Stimulated activated CD4-positive, alpha-beta T cell treated with anti-CD3 and anti-CD28 coated beads, Interleukin-15, amount 100 ng/mL, for 48 hours (primary cell): ENCODE results near the gene XG.
A peak's percentile ranks its signal among the peaks of the same experiment; 100 is the strongest.
"Not testable (repeated sequence)": the region's sequence is repeated elsewhere in the genome, so short reads cannot be mapped to it uniquely, and the experiment has no call there.

Source experiments
- DNase-seq, 2 donors: peaks; one replicate each; pipeline ENCODE4 v3.0.0-alpha.2; 2020; ENCODE audit warnings: low read depth in 2 of 2

XG gene

GRCh38 chrX:2780472-2781225 is 28.8 kb downstream of the XG start:
- DNase-seq, result not testable (repeated sequence)

- DNase-seq, result no peak
These were observed 29.4 kb downstream of the XG start for GRCh38 chrX:2781226-2781571.

DNA sequence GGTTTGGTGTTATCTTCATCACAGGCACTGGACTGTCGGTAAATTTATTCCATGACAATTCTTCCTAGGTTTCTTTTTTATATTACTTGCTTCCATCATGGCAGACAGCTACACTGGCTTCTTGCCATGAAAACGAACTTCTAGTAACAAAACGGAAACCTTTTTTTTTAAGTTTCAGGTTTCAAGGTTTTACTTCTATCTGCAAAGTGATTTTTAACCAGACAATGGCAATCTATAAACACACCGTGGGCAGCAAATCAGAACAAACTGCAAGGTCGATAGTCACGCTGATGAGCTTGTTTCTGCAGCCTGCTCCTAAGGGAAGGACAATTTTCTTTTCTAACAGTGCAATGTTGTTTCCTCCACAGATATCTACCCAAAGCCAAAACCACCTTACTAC is 29.9 kb downstream of the XG start:
- DNase-seq, result no peak

DNA sequence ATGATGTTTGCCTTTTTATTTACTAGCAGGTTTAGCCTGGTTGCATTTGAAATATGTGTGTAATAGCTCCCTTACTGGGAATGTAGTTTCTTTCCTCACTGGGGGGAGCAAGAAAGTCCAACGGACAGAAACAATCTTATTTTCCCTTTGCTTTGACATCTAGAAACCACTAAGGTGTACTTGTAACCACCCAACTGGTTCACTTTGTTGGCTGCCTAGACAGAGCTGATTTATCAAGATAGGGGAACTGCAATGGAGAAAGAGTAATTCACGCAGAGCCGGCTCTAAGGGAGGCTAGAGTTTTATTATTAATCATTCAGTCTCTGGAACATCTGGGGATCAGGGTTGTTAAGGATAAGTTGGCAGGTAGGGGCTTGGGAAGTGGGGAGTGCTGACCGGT is 30.3 kb downstream of the XG start:
- DNase-seq, result no peak

DNA sequence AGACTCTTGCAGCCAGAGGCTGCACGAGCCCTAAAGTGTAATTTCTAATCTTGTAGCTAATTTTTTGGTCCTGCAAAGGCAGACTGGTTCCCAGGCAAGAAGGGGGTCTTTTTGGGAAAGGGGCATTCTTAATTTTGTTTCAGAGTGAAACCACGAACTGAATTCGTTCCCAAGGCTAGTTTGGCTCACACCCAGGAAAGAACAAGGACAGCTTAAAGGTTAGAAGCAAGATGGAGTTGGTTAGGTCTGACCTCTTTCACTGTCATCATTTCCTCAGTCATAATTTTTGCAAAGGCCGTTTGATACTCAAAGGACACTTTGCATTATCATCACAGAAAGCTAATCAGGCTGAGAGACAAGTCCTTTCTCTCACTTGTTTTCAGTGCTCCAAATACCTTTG is 30.9 kb downstream of the XG start:
- DNase-seq, result no peak

DNA sequence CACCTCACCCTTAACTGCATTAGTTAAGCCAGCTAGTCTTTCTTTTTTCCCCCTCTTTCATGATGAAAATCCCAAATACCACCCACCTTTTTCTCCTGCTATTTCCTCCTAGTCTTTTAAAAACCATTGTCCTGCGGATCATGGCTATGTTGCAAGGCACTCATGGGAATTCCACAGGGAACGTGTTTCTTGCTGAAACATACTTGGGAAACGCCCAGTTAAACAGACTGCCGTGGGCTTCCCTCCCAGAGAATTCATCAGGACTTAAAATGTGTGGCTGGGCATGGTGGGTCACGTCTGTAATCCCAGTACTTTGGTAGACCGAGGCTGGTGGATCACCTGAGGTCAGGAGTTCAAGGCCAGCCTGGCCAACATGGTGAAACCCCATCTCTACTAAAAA is 32.2 kb downstream of the XG start:
- no peak for DNase-seq

DNA sequence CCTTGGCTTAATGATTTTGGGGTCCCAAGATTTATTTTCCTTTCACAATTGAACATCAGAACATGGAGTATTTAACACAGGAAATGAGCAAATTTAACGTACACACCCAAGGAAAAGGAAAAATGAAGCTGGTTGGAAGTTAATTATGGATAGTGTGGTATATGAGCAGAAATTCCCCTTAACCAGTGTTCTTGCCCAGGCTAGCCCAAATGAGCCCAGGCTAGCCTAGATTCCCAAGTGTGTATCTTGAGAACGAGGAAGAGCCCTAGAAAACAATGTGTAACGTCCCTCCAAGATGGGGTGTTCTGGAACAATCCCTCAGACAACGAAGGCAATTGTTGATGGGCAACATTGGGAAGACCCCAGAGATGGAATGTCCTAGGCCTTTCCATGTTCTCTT is 33.7 kb downstream of the XG start:
- no peak for DNase-seq

DNA sequence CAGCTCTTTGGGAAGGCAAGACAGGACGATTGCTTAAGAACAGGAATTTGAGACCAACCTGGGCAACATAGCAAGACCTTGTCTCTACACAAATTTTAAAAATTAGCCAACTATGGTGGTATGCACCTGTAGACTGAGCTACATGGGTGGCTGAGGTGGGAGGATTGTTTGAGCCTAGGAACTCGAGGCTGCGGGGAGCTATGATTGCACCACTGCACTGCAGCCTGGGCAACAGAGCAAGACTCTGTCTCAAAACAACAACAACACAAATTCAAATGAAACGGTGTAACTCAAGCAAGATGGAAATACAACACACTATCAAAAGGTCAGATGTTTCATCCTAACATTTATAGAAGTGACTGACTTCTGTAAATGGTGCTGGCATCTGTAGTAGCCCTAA is 37.1 kb downstream of the XG start:
- DNase-seq, result no peak

- no peak for DNase-seq
These were observed 37.7 kb downstream of the XG start for GRCh38 chrX:2789569-2789968.

DNA sequence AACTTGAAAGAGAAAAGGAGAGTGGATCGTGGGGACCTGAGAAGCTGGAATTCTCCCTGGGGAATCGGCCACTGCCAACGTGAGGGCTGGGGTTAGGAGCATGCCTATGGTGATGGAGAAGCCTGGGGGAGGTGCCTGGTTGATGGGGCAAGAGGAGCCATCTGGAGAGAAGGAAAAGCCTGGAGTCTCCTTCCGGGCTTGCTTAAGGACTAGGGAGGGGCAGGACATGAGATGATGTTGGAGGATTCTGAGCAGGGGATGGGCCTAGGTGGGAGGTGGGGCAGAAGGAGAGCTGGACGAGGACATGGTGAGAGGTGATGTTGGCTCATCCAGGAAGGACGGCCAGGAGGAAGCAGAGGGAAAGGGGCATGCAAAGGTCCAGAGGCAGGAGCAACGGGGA is 41.9 kb downstream of the XG start:
- no peak for DNase-seq

GRCh38 chrX:2794336-2794735 is 42.5 kb downstream of the XG start:
- DNase-seq, result no peak

DNA sequence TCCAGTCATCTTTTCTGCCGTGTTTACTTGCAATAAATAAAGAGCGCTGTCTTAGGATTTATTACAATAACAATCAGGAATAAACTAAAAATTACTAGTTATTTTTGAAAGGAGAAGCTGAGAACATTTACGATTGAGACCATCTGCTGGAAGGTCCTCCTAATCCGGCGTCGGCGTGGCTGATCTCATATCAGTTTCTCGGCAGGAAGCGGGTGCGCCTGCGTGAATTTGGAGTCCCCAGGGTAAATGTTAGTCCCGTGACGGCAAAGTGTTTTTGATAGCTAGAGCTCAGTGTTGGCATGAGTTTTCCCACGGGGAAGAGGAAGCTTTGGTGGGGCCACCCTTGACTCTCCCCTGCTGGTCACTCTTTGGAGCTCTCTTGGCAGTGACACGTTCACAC is 45.0 kb downstream of the XG start:
- not testable (repeated sequence) for DNase-seq

- no peak for DNase-seq
These were observed 47.5 kb downstream of the XG start for GRCh38 chrX:2799369-2799768.

- not testable (repeated sequence) for DNase-seq
These were observed 48.1 kb downstream of the XG start for GRCh38 chrX:2799980-2800379.

- DNase-seq, result no peak
These were observed 49.4 kb downstream of the XG start for GRCh38 chrX:2801223-2801622.

DNA sequence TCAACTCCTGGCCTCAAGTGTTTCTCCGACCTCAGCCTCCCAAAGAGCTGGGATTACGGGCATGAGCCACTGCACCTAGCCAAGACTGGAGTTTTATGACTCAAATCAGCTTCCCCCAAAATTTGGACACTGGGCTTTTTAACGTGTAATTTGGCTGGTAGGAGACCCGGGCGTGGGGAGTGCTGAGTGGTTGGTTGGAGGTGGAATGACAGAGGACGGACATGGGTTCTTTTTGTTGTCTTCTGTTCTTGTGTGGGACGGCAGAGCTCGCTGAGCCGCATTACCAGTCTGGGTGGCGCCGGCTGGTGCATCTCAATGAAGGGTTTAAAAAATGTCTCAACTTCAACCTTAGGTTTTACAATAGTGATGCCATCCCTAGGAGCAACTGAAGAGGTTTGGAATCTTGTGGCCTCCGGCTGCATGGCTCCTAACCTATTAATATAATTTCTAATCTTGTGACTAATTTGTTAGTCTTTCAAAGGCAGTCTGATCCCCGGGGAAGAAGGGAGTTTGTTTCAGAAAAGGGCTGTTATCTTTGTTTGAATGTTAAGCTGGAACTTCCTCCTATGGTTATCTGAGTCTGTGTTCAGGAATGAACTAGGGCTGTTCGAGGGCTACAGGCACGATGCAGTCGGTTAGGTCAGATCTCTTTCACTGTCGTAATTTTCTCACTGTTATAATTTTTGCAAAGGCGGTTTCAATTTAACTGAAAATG is 50.7 kb downstream of the XG start:
- not testable (repeated sequence) for DNase-seq

GRCh38 chrX:2803486-2803885 is 51.6 kb downstream of the XG start:
- not testable (repeated sequence) for DNase-seq

DNA sequence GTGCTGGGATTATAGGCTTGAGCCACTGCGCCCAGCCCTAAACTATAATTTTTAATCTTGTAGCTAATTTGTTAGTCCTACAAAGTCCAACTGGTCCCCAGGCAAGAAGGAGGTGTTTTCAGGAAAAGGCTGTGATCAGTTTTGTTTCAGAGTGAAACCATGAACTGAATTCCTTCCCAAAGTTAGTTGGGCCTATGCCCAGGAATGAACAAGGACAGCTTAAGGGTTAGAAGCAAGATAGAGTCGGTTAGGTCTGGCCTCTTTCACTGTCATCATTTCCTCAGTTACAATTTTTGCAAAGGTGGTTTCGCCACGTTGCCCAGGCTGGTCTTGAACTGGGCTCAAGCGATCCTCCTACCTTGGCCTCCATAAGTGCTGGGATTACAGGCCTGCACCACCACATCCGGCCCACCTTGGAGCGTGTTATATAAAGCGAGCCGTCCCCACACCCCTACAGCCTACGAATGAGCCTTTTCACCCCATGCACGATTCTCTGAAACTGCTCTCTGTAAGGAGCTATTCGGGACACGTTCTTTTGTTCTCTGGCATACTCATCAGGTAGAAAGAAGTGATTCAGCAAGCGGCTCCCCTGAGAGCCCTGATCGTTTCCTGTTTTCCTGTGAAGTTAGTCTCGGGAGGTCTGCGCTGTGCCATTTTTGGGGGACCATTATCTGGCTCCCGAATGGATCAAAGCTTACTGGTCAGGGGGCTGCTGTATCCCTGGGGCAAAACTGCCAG is 52.4 kb downstream of the XG start:
- not testable (repeated sequence) for DNase-seq

DNA sequence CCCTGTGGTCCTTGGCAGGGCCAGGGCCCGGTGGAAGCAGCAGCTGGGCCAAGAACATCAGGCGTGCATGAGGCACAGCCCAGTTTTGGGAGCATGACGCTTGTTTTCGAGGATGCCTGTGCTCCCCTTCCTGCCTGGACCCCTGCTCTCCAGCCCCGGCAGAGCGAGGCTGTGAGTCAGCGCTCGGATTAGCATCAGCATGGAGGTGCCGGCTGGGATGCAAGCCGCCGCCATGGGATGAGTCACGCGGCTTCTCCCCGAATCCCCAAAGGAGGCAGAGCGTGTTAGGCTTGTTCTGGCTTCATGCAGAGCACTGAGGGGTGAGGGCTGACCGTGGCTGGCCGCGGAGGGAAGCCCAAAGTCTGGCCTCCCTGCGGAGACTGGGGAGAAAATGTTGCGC is 53.0 kb downstream of the XG start:
- not testable (repeated sequence) for DNase-seq

DNA sequence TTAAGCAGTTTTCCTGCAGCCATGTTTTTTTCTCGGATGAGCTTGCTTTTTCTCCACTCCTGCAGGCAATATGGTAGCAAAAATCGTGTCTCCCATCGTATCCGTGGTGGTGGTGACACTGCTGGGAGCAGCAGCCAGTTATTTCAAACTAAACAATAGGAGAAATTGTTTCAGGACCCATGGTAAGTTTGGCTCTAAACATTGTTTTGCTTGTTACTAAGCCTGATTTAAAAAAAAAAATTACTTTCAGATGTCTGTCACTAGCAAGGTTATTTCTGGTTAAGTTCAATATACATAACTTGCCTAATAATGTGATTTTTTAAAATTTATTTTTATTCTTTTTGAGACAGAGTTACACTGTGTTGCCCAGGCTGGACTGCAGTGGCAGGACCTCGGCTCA is 59.4 kb downstream of the XG start:
- DNase-seq, result no peak

DNA sequence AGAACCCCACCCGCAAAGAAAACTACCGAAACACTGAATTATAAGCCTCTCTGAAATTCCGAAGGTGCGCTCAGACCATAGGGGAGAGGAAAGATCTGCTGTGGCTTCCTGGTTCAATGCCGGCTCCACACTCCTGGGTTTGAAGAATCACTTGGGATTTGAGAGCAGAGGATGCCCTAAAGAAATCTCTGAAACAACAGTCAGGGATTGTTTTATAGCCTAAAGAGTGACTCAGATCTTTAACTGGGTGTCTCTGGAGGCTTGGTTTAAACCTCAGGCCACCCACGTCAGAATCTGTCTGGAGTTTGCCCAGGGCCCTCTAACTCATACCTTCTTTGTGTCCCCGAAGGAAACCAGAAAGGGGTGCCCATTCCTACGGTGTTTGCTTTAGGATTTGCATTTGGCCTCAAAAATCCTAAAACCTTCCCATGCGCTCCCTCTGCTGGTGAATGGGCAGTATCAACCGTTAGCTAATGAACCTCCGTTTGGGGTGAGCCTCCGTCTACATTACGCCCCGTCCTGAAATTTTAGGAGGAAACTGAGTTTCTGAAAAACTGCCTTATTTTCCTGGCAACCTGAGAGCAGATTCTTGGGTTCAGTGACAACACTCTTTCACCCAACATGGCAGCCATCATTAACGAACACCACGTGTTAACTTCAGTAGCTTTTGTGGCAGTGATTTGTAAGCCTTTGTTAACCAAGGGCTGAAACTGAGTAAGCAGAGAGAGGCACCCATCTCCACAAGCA is 60.5 kb downstream of the XG start:
- peak in 1 of 2 donors; percentile 31 for DNase-seq

GRCh38 chrX:2817036-2817435 is 65.2 kb downstream of the XG start:
- DNase-seq, result no peak
